Measurements from ENCODE around the gene TM9SF1. TPM values are rescaled to one million over a fixed set of nuclear protein-coding genes. Genes with fewer than 3 reads are reported as not detected.

Gene TM9SF1
- polyA plus RNA-seq, 6 donors from 2014 or later, result 34.5 to 43.9 (median 37.0) TPM

GRCh38 chr14:24159777-24160498, 35.3 kb downstream of the TM9SF1 start:
- H3K27ac Mint-ChIP-seq, result peak overlapping the region; percentile 1 to 97 (median 76)
- DNase-seq (no peak), ATAC-seq (ENCODE audit: low read depth in 2 of 2) (no peak)
- H3K9me3 Mint-ChIP-seq, result no peaks in the 10 kb centered on the region
- H3K4me1 Mint-ChIP-seq, result peaks cover 44 to 47% (median 45%) of the 10 kb centered on the region in 3 donors
- peak overlapping the region in 2 of 8 donors; percentile 53 to 61 for H3K4me3 Mint-ChIP-seq
- H3K27me3 Mint-ChIP-seq, result no peaks in the 10 kb centered on the region
- H3K36me3 Mint-ChIP-seq, result peaks cover 11 to 27% of the 10 kb centered on the region in 2 donors

GRCh38 chr14:24157331-24157730, 37.9 kb downstream of the TM9SF1 start:
- H3K27ac Mint-ChIP-seq, result peak overlapping the region in 1 of 6 donors; percentile 47
- no peaks in the 10 kb centered on the region for H3K27me3 Mint-ChIP-seq
- no peaks in the 10 kb centered on the region for H3K9me3 Mint-ChIP-seq
- ATAC-seq (ENCODE audit: low read depth in 2 of 2), result no peak
- H3K4me1 Mint-ChIP-seq, result peaks cover 21 to 28% (median 25%) of the 10 kb centered on the region in 3 donors
- no peak overlapping the region for H3K4me3 Mint-ChIP-seq
- peaks cover 6 to 18% of the 10 kb centered on the region in 2 donors for H3K36me3 Mint-ChIP-seq
- no peak for DNase-seq

- Mint-ChIP-seq H3K36me3 (peaks cover 6 to 18% of the 10 kb centered on the region in 2 donors), H3K27ac (peak overlapping the region in 4 of 6 donors; percentile 8 to 47 (median 19)), H3K4me3 (peak overlapping the region in 1 of 8 donors; percentile 57)
Observed at GRCh38 chr14:24156840-24157239, 38.4 kb downstream of the TM9SF1 start.

GRCh38 chr14:24155100-24155499, 40.1 kb downstream of the TM9SF1 start:
- no peaks in the 10 kb centered on the region for H3K27me3 Mint-ChIP-seq
- H3K9me3 Mint-ChIP-seq, result no peaks in the 10 kb centered on the region
- DNase-seq (no peak), ATAC-seq (ENCODE audit: low read depth in 2 of 2) (no peak)
- H3K36me3 Mint-ChIP-seq, result peaks cover 6 to 24% of the 10 kb centered on the region in 2 donors
- H3K27ac Mint-ChIP-seq, result no peak overlapping the region
- H3K4me3 Mint-ChIP-seq, result no peak overlapping the region
- H3K4me1 Mint-ChIP-seq, result peaks cover 9 to 17% (median 16%) of the 10 kb centered on the region in 3 donors

More at GRCh38 chr14:24156840-24157239, 38.4 kb downstream of the TM9SF1 start:
- Mint-ChIP-seq H3K27me3 (no peaks in the 10 kb centered on the region), H3K4me1 (peaks cover 16 to 24% (median 20%) of the 10 kb centered on the region in 3 donors), H3K9me3 (no peaks in the 10 kb centered on the region)
- DNase-seq (no peak), ATAC-seq (ENCODE audit: low read depth in 2 of 2) (no peak)

DNA sequence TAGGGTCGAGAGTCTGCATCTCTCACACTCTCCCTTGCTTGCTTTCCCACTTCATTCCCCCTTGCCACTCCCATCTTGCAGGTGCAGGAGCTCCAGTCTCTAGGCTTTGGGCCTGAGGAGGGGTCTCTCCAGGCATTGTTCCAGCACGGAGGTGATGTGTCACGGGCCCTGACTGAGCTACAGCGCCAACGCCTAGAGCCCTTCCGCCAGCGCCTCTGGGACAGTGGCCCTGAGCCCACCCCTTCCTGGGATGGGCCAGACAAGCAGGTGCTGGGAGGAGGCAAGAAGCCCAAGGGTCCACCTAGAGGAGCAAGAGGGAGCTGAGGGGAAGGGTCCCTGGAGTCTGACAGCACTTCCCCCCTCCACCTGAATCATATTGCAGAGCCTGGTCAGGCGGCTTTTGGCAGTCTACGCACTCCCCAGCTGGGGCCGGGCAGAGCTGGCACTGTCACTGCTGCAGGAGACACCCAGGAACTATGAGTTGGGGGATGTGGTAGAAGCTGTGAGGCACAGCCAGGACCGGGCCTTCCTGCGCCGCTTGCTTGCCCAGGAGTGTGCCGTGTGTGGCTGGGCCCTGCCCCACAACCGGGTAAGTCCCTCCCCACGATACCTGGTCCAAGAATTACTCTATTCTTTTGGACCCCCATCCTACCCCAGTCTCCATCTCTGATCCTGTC, 43.7 kb downstream of the TM9SF1 start:
- Mint-ChIP-seq H3K27me3 (no peaks in the 10 kb centered on the region), H3K36me3 (peaks cover 6 to 17% of the 10 kb centered on the region in 2 donors), H3K4me1 (peaks cover 24 to 37% (median 26%) of the 10 kb centered on the region in 3 donors), H3K9me3 (no peaks in the 10 kb centered on the region), H3K27ac (no peak overlapping the region), H3K4me3 (peak overlapping the region in 1 of 8 donors; percentile 43)
- no peak for DNase-seq
- ATAC-seq (ENCODE audit: low read depth in 2 of 2), result no peak

DNA sequence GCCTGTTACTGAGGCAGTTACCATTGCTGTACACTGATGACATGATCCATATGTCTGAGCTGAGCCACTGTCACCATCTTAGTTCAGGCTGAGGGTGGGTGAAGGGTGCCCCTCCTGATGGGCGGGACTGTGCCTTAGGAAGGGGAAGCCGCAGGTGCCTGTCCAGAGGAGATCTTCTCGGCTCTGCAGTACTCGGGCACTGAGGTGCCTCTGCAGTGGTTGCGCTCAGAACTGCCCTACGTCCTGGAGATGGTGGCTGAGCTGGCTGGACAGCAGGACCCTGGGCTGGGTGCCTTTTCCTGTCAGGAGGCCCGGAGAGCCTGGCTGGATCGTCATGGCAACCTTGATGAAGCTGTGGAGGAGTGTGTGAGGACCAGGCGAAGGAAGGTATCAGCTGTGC, 44.2 kb downstream of the TM9SF1 start:
- H3K27ac Mint-ChIP-seq, result no peak overlapping the region

GRCh38 chr14:24150567-24150966, 44.7 kb downstream of the TM9SF1 start:
- Mint-ChIP-seq H3K4me3 (peak overlapping the region in 2 of 8 donors; percentile 15 to 34), H3K27ac (no peak overlapping the region), H3K36me3 (peaks cover 1 to 10% of the 10 kb centered on the region in 2 donors)

More for the DNA sequence above, 44.2 kb downstream of the TM9SF1 start:
- Mint-ChIP-seq H3K27me3 (no peaks in the 10 kb centered on the region), H3K4me3 (peak overlapping the region in 1 of 8 donors; percentile 15), H3K36me3 (peaks cover 6 to 15% of the 10 kb centered on the region in 2 donors), H3K4me1 (peaks cover 29 to 42% (median 31%) of the 10 kb centered on the region in 3 donors), H3K9me3 (no peaks in the 10 kb centered on the region)
- DNase-seq (no peak), ATAC-seq (ENCODE audit: low read depth in 2 of 2) (no peak)

GRCh38 chr14:24150061-24150460, 45.2 kb downstream of the TM9SF1 start:
- Mint-ChIP-seq H3K4me1 (peaks cover 34 to 45% (median 38%) of the 10 kb centered on the region in 3 donors), H3K9me3 (no peaks in the 10 kb centered on the region), H3K36me3 (peaks cover 0 to 7% of the 10 kb centered on the region in 2 donors), H3K27ac (no peak overlapping the region), H3K27me3 (no peaks in the 10 kb centered on the region), H3K4me3 (peak overlapping the region in 1 of 8 donors; percentile 99)
- ATAC-seq (ENCODE audit: low read depth in 2 of 2) (no peak), DNase-seq (no peak)

More at GRCh38 chr14:24150567-24150966, 44.7 kb downstream of the TM9SF1 start:
- no peak for DNase-seq
- Mint-ChIP-seq H3K27me3 (no peaks in the 10 kb centered on the region), H3K4me1 (peaks cover 31 to 44% (median 33%) of the 10 kb centered on the region in 3 donors), H3K9me3 (no peaks in the 10 kb centered on the region)
- no peak for ATAC-seq (ENCODE audit: low read depth in 2 of 2)

- Mint-ChIP-seq H3K27me3 (no peaks in the 10 kb centered on the region), H3K27ac (no peak overlapping the region), H3K9me3 (no peaks in the 10 kb centered on the region), H3K4me1 (peaks cover 34 to 48% (median 42%) of the 10 kb centered on the region in 3 donors), H3K4me3 (peak overlapping the region; percentile 35 to 99 (median 59)), H3K36me3 (peaks cover 3 to 8% of the 10 kb centered on the region in 2 donors)
- ATAC-seq (ENCODE audit: low read depth in 2 of 2) (no peak), DNase-seq (no peak)
Observed at GRCh38 chr14:24149302-24149969, 45.8 kb downstream of the TM9SF1 start.

- Mint-ChIP-seq H3K9me3 (no peaks in the 10 kb centered on the region), H3K36me3 (peaks cover 7 to 15% of the 10 kb centered on the region in 2 donors), H3K27ac (peak overlapping the region in 5 of 6 donors; percentile 37 to 86 (median 72)), H3K4me1 (peaks cover 43 to 53% (median 52%) of the 10 kb centered on the region in 3 donors), H3K27me3 (no peaks in the 10 kb centered on the region), H3K4me3 (peak overlapping the region; percentile 88 to 100 (median 96))
- DNase-seq (no peak), ATAC-seq (ENCODE audit: low read depth in 2 of 2) (no peak)
Observed at GRCh38 chr14:24147761-24148428, 47.3 kb downstream of the TM9SF1 start.

DNA sequence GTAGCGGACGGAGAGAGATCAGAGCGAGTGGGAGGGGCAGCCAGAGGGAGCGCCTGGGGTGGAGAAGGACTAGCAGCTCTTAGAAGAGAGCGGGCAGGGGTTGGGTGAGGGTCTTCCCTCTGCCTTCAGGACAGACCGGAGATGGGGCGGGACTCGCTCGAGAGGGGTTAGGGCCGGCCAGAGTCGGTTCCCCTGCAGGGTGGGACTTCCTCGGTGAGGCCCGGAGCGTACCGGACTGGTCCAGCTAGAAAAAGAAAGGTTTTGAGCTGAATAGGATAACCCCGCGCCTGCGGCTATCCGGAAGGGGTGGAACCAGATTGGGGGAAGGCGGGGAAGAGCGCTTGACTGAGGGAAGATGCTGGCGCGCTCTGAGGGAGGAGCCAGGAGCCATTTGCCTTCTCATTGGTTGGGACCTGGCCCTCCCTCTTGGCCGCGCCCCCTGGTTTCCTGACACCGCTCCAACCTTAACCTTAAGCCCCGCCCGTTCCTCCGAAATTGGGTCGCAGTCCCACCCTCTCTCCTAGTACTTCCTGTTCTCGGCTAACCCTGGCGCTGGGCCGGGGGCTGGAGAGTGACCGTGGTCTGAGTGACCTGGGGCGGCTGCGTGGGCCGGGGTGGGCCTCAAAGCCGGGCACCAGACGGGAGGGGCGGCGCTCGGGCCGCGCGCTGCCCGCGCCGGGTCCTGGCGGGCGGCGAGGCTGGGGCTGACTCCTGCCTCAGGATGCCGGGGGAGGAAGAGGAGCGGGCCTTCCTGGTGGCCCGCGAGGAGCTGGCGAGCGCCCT, 48.1 kb downstream of the TM9SF1 start, which contains the start of gene RNF31:
RNF31 (plus strand) TSS at position 521 of the 783 bp plus-strand sequence; CDS start at position 722, 201 bp downstream.
- H3K9me3 Mint-ChIP-seq, result no peaks in the 10 kb centered on the region
- H3K4me1 Mint-ChIP-seq, result peaks cover 46 to 58% (median 53%) of the 10 kb centered on the region in 3 donors
- H3K36me3 Mint-ChIP-seq, result peaks cover 7 to 15% of the 10 kb centered on the region in 2 donors
- DNase-seq (peak; percentile 97), ATAC-seq (ENCODE audit: low read depth in 2 of 2) (peak; percentile 81 to 84)
- peak within 1 kb of the TSS; percentile 89 to 100 (median 99) for H3K4me3 Mint-ChIP-seq
- peak within 1 kb of the TSS; percentile 86 to 99 (median 96) for H3K27ac Mint-ChIP-seq
- H3K27me3 Mint-ChIP-seq, result no peaks in the 10 kb centered on the region

DNA sequence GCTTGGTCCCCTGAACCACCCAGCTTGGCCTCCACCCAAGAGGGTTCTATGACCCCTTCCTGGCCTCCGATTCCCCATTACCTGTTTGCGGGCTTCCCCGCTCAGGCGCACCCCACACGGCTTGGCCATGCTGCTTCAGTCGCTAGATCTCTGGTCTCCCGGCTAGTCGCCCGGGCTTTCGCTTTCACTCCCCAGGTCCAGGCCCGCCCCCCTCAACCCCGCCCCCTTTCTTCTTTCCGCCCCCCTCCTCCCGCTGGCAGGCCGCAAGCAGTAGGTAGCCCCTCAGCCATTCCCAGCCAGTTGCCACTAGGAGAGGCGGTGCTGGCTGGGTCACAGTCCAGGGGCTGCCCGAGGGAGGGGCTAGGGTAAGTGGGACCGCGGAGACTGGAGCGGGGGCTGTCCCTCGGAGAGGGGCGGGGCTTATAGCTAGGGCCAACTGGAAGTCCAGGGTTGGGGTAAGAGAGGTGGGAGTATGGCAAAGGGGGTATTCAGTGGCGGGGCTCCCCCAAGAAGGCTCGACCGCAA, 48.7 kb downstream of the TM9SF1 start, which contains the start of gene PSME2:
PSME2 (minus strand) TSS at position 158 of the 525 bp plus-strand sequence; CDS start at position 129, 29 bp downstream.
- H3K36me3 Mint-ChIP-seq, result peaks cover 7 to 15% of the 10 kb centered on the region in 2 donors
- H3K4me3 Mint-ChIP-seq, result peak within 1 kb of the TSS; percentile 89 to 100 (median 99)
- peak within 1 kb of the TSS; percentile 86 to 99 (median 96) for H3K27ac Mint-ChIP-seq
- ATAC-seq (ENCODE audit: low read depth in 2 of 2) (peak; percentile 60), DNase-seq (peak; percentile 91)
- H3K4me1 Mint-ChIP-seq, result peaks cover 46 to 65% (median 57%) of the 10 kb centered on the region in 3 donors
- H3K9me3 Mint-ChIP-seq, result no peaks in the 10 kb centered on the region
- no peaks in the 10 kb centered on the region for H3K27me3 Mint-ChIP-seq

Measured in naive B cell (primary cell).